HG03521 (cell line): ENCODE measurements around the gene GTF3C6.
A peak's percentile ranks its signal among the peaks of the same experiment; 100 is the strongest.
"Not testable (repeated sequence)": the region's sequence is repeated elsewhere in the genome, so short reads cannot be mapped to it uniquely, and the experiment has no call there.

Experiments
- ATAC-seq: cut with Tn5 transposase; IDR thresholded peaks from one replicate; pipeline ENCODE4 v1.9.1; 2021; ENCODE audit warnings: mild to moderate bottlenecking, moderate library complexity; ENCODE audit not compliant: unreplicated experiment

Gene GTF3C6

GRCh38 chr6:110958329-110959192 lies at the start of gene GTF3C6:
GTF3C6 (plus strand) TSS chr6:110958706; CDS start chr6:110958770, 64 bp downstream.
- peak; percentile 95 for ATAC-seq

DNA sequence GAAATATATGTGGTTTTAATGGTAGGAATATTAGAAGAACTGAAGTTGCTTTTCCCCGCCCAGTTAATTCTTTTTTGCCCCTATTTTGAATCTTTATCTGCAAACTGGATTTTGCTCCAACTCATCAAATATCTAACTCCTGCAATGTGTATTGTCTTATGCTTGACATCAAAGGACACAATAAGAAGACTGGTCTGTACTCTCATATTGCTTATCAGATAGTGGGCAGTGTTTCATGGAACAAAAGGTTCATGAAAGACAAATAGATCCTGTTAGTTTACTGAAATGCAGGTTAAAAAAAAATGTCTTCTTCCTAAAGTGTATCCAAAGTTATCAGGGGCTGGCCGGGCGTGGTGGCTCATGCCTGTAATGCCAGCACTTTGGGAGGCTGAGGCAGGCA lies 27.7 kb upstream of the GTF3C6 start:
- no peak for ATAC-seq

- no peak for ATAC-seq
Measured at GRCh38 chr6:110933912-110934311, 24.6 kb upstream of the GTF3C6 start.

GRCh38 chr6:110934381-110934898 lies 24.1 kb upstream of the GTF3C6 start:
- no peak for ATAC-seq

DNA sequence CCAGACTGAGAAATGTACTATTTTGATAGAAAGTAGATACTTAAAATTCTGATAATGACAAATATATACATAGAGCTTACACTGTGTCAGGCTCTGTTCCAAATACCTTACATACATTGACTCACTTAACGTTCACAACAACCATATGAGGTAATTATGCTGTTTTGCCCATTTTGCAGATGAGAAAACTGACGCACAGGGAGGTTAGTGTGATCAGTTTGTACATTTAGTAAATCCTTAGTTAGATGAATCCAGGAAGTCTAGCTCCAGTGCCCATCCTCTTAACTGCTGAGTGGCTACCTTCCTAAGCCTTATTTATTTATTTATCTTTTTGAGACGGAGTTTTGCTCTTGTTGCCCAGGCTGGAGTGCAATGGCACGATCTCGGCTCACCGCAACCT lies 23.3 kb upstream of the GTF3C6 start:
- no peak for ATAC-seq

- ATAC-seq: no peak
Measured at GRCh38 chr6:110938171-110938570, 20.3 kb upstream of the GTF3C6 start.

GRCh38 chr6:110939429-110940200 lies 18.9 kb upstream of the GTF3C6 start:
- no peak for ATAC-seq

- ATAC-seq: peak; percentile 99
Measured at GRCh38 chr6:110944681-110945151, 13.8 kb upstream of the GTF3C6 start.

GRCh38 chr6:110946498-110946897 lies 12.0 kb upstream of the GTF3C6 start:
- ATAC-seq: no peak

GRCh38 chr6:110949679-110950285 lies 8.7 kb upstream of the GTF3C6 start:
- ATAC-seq: no peak

GRCh38 chr6:110950440-110950839 lies 8.1 kb upstream of the GTF3C6 start:
- no peak for ATAC-seq

DNA sequence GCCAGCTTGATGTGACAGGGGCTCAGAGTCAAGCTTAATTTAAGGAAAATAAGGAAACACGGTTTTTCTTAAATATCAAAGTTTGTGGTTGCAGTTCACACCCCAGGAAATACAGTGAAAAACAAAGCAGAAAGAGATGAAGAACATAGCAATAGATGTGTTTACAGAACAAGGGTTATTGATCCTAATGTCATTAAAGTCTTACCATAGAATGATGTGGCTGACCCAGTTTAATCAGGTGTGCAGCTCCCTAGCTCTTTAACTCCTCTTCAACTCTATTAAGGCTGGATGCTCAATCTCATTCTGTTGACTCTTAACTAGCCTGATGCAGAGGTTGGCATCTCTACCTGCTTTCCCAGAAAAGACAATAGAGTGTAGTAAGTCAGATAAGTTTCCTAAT lies 7.5 kb upstream of the GTF3C6 start:
- no peak for ATAC-seq

- no peak for ATAC-seq
Measured at GRCh38 chr6:110951986-110952794, 6.3 kb upstream of the GTF3C6 start.

- ATAC-seq: no peak
Measured at GRCh38 chr6:110953633-110954303, 4.7 kb upstream of the GTF3C6 start.

- ATAC-seq: no peak
Measured at GRCh38 chr6:110960014-110960390, 1.5 kb downstream of the GTF3C6 start.

DNA sequence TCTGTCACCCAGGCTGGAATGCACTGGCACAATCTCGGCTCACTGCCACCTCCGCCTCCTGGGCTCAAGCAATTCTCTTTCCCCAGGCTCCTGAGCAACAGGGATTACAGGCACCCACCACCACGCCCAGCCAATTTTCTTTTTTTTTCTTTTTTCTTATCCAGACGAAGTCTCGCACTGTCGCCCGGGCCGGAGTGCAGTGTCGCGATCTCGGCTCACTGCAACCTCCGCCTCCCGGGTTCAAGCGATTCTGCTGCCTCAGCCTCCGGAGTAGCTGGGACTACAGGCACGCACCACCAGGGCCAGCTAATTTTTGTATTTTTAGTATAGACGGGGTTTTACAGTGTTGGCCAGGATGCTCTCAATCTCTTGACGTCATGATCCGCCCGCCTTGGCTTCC lies 4.1 kb downstream of the GTF3C6 start:
- ATAC-seq: not testable (repeated sequence)

DNA sequence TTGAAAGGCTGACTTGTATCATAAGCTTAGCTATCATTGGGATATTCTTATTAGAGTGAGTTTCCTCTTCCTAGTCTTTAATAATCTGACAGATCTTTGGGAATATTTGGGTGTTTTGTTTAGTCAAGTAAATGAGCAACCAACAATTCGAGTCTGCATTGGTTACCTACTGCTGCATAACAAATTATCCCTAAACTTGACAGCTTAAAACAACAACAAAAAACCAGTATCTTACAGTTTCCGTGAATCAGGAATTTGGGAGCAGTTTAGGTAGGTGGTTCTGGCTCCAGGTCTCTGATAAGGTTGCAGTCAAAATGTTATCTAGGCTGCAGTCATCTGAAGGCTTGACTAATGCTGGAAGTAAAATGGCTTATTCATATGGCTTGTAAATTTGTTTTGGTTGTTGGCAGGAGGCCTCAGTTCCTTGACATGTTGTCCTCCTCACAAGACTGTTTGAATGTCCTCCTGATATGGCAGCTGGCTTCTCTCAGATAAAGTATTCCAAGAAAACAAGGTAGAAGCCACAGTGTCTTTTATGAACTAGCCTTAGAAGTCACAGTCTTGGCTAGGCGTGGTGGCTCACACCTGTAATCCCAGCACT lies 7.2 kb downstream of the GTF3C6 start:
- ATAC-seq: no peak

DNA sequence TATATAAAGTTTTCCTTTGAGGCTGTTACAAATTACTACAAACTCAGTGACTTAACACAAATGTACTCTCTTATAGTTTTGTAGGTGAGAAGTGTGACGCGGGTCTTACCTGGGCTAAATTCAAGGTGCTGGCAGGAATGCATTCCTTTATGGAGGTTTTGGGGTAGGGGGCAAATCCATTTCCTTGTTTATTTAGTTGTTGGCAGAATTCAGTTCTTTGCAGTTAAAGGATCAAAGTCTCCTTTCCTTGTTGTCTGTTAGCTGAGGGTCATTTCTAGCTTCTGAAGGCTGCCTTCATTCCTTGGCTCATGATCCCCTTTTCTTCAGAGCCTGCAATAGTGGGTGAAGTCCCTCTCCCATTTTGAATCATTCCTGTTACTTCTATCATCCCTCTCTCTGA lies 10.2 kb downstream of the GTF3C6 start:
- ATAC-seq: not testable (repeated sequence)

DNA sequence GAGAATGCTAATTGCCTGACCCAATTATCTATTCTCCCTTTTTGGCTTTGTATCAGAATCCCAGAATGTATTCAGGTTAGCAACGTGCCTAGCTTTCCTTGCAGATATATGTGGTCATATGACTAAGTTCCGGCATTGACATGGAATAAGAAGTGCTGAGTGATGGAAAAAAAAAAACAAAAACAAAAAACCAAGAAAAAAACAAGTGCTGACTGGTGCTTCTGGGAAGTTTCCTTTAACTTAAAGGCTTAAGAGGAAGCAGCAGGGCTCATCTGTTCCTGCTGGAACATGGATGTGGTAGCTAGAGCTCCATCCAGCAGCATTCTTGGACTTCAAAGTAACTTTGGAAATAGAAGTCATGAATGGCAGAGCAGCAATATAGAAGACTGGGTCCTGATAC lies 13.0 kb downstream of the GTF3C6 start:
- no peak for ATAC-seq
